GM12878 (cell line): ENCODE results near the gene PRPS2. TPM values are rescaled to one million over a fixed set of nuclear protein-coding genes. Genes with fewer than 3 reads are reported as not detected.

Source experiments
- CTCF ChIP-seq, 3 experiments: IDR thresholded peaks in 2 of 3; conservative IDR thresholded peaks in 1 of 3; 2 replicates each; pipeline ENCODE4 v1.5.1; 2011; ENCODE audit warnings: low read depth in 3 of 3, low read length in 3 of 3, mild to moderate bottlenecking in 3 of 3, control low read depth in 2 of 3, moderate library complexity in 2 of 3, inconsistent platforms in 1 of 3, mixed read lengths in 1 of 3; ENCODE audit not compliant: control insufficient read depth in 2 of 3, insufficient read depth in 1 of 3; ENCODE audit errors: extremely low read depth in 1 of 3
- CUX1 ChIP-seq: IDR thresholded peaks from 2 replicates; pipeline ENCODE4 v1.6.1; 2012; ENCODE audit warnings: improper control_type of control experiment, low read depth, low read length; ENCODE audit not compliant: insufficient replicate concordance
- DPF2 ChIP-seq: fragments of 450-650 bp; IDR thresholded peaks from 2 replicates; pipeline ENCODE4 v1.6.1; 2017; ENCODE audit warnings: mild to moderate bottlenecking
- ESRRA ChIP-seq: IDR thresholded peaks from 2 replicates; pipeline ENCODE4 v1.6.1; 2012; ENCODE audit warnings: mild to moderate bottlenecking, low read length, improper control_type of control experiment
- HDGF ChIP-seq: fragments of 450-650 bp; IDR thresholded peaks from 2 replicates; pipeline ENCODE4 v1.6.1; 2016; ENCODE audit warnings: antibody characterized with exemption
- IKZF2 ChIP-seq, 2 experiments: fragments of 450-650 bp; IDR thresholded peaks; 2 replicates each; pipeline ENCODE4 v1.6.1; 2017; ENCODE audit warnings: mild to moderate bottlenecking in 2 of 2, moderate library complexity in 2 of 2
- MAX ChIP-seq: IDR thresholded peaks from 2 replicates; pipeline ENCODE4 v1.6.1; 2012; ENCODE audit warnings: low read depth, low read length, improper control_type of control experiment
- MLLT1 ChIP-seq: fragments of 450-650 bp; IDR thresholded peaks from 2 replicates; pipeline ENCODE4 v1.6.1; 2016; ENCODE audit warnings: mild to moderate bottlenecking
- MTA3 ChIP-seq: IDR thresholded peaks from 2 replicates; pipeline ENCODE4 v1.6.1; 2012; ENCODE audit warnings: low read length, inconsistent platforms, borderline replicate concordance
- PKNOX1 ChIP-seq: fragments of 450-650 bp; IDR thresholded peaks from 2 replicates; pipeline ENCODE4 v1.6.1; 2016; ENCODE audit warnings: mild to moderate bottlenecking
- RAD21 ChIP-seq: IDR thresholded peaks from 2 replicates; pipeline ENCODE4 v1.6.1; 2011; ENCODE audit warnings: mild to moderate bottlenecking, low read depth, low read length, moderate library complexity; ENCODE audit not compliant: insufficient read depth
- RELA ChIP-seq: fragments of 450-650 bp; IDR thresholded peaks from 2 replicates; pipeline ENCODE4 v1.8.0; 2014; ENCODE audit warnings: borderline replicate concordance; ENCODE audit not compliant: partially characterized antibody
- SMAD5 ChIP-seq: IDR thresholded peaks from 2 replicates; pipeline ENCODE4 v1.6.1; 2016; ENCODE audit warnings: antibody characterized with exemption, low read depth
- SMC3 ChIP-seq: IDR thresholded peaks from 2 replicates; pipeline ENCODE4 v1.6.1; 2011; ENCODE audit warnings: low read length, improper control_type of control experiment, borderline replicate concordance
- ZBED1 ChIP-seq: IDR thresholded peaks from 2 replicates; pipeline ENCODE4 v1.6.1; 2016; ENCODE audit warnings: borderline replicate concordance
- ZBTB33 ChIP-seq: fragments of 450-650 bp; IDR thresholded peaks from 2 replicates; pipeline ENCODE4 v1.6.1; 2017; ENCODE audit warnings: mild to moderate bottlenecking
- ZNF217 ChIP-seq: fragments of 450-650 bp; IDR thresholded peaks from 2 replicates; pipeline ENCODE4 v1.6.1; 2017; ENCODE audit warnings: antibody characterized with exemption, mild to moderate bottlenecking
- ZNF622 ChIP-seq: fragments of 450-650 bp; IDR thresholded peaks from 2 replicates; pipeline ENCODE4 v1.6.1; 2017; ENCODE audit warnings: mild to moderate bottlenecking, inconsistent platforms
- ZSCAN29 ChIP-seq: fragments of 450-650 bp; IDR thresholded peaks from 2 replicates; pipeline ENCODE4 v1.6.1; 2017; ENCODE audit warnings: mild to moderate bottlenecking, moderate library complexity
- polyA plus RNA-seq, 11 experiments: library from polyadenylated mRNA; depleted of rRNA in 4 of 11; unstranded in 6 of 11; stranded (reverse) in 5 of 11; fragments of >200 nt; fragmentation: Nextera tagmentation in 4 of 11; fragmentation: Illumina TruSeq in 1 of 11; extraction: Ambion mirVana in 4 of 11; extraction: Trizol in 1 of 11; gene quantifications; 1 replicate in 1 of 11; 2 replicates in 10 of 11; pipeline versions ENCODE4 v1.2.1 to v1.2.3, GENCODE V29; 2011 to 2016; ENCODE audit warnings: inconsistent platforms in 2 of 11, missing spikeins in 2 of 11, low read depth in 1 of 11
- total RNA-seq, 4 experiments: library from RNA; depleted of rRNA in 3 of 4; stranded (reverse); fragments of >200 nt in 3 of 4; fragmentation: Illumina TruSeq in 1 of 4; extraction: Trizol in 1 of 4; gene quantifications; 2 replicates each; pipeline versions ENCODE4 v1.2.1 to v1.2.3, GENCODE V29; 2013 to 2021

The PRPS2 gene
- total and polyA plus RNA-seq, 10 of the 15 experiments (the other 5 are each of a cell fraction or from before 2014, with no cell fraction given): 44.1 to 102 (median 58.2) TPM

- TF ChIP-seq SMC3 (peak; percentile 57), SMAD5 (no peak), ZSCAN29 (peak; percentile 28; the same call in 1 of the 2 replicates), ESRRA (no peak), MAX (no peak), MTA3 (no peak), RAD21 (peak; percentile 46; the same call in 1 of the 2 replicates), ZNF217 (no peak), ZBED1 (no peak), MLLT1 (no peak), ZNF622 (no peak), PKNOX1 (no peak), IKZF2 (IDR thresholded peaks at IDR 0.05) (no peak), DPF2 (no peak), HDGF (no peak), CTCF (IDR thresholded peaks at IDR 0.05 in 2 of 3, conservative IDR thresholded peaks at IDR 0.05 in 1 of 3; ENCODE audit: control insufficient read depth in 2 of 3, extremely low read depth in 1 of 3, insufficient read depth in 1 of 3, low read depth in 3 of 3, low read length in 3 of 3) (peak; percentile 94 to 97 (median 94)), CUX1 (no peak), RELA (no peak), ZBTB33 (no peak)
Measured at GRCh38 chrX:12771445-12772069, 19.7 kb upstream of the PRPS2 start (continued).
